Measurements from ENCODE around the gene CDH23. TPM values are rescaled to one million over a fixed set of nuclear protein-coding genes. Genes with fewer than 3 reads are reported as not detected.

CDH23 gene
- total RNA-seq, 1 donor from 2014 or later, result 4.5 TPM

GRCh38 chr10:71704816-71705215, 308.1 kb downstream of the CDH23 start:
- Histone ChIP-seq H3K4me1 (peaks cover 39% of the 10 kb centered on the region), H3K36me3 (no peaks in the 10 kb centered on the region), H3K4me3 (no peak overlapping the region), H3K9me3 (replicated peaks) (no peaks in the 10 kb centered on the region), H3K27me3 (ENCODE audit: low read depth) (no peaks in the 10 kb centered on the region), H3K27ac (replicated peaks) (no peak overlapping the region)
- TF ChIP-seq CTCF (IDR thresholded peaks at IDR 0.05; ENCODE audit: borderline replicate concordance), result no peak
- intact Hi-C loops (cut with micrococcal nuclease), result loop anchor here (5.0 to 10.0 kb wide), 2 partner anchors 323 to 380 kb away; no protein-coding TSS in a partner anchor
- DNase-seq, result no peak

- Histone ChIP-seq H3K27me3 (ENCODE audit: low read depth) (no peaks in the 10 kb centered on the region), H3K27ac (replicated peaks) (no peak overlapping the region), H3K9me3 (replicated peaks) (no peaks in the 10 kb centered on the region), H3K4me1 (peaks cover 36% of the 10 kb centered on the region), H3K4me3 (no peak overlapping the region), H3K36me3 (no peaks in the 10 kb centered on the region)
- TF ChIP-seq CTCF (IDR thresholded peaks at IDR 0.05; ENCODE audit: borderline replicate concordance), result no peak
- no peak for DNase-seq
- intact Hi-C loops (cut with micrococcal nuclease), result loop anchor here (5.0 to 10.0 kb wide), 2 partner anchors 323 to 381 kb away; no protein-coding TSS in a partner anchor
Observed at GRCh38 chr10:71705582-71705981, 308.9 kb downstream of the CDH23 start.

GRCh38 chr10:71706216-71707121, 309.7 kb downstream of the CDH23 start:
- intact Hi-C loops (cut with micrococcal nuclease), result loop anchor here (5.0 to 10.0 kb wide), 2 partner anchors 324 to 382 kb away; no protein-coding TSS in a partner anchor
- TF ChIP-seq CTCF (IDR thresholded peaks at IDR 0.05; ENCODE audit: borderline replicate concordance), result no peak
- H3K27ac ChIP-seq (replicated peaks), result no peak overlapping the region
- no peak for DNase-seq
- no peaks in the 10 kb centered on the region for H3K36me3 ChIP-seq
- no peaks in the 10 kb centered on the region for H3K27me3 ChIP-seq (ENCODE audit: low read depth)
- H3K4me3 ChIP-seq, result no peak overlapping the region
- peaks cover 28% of the 10 kb centered on the region for H3K4me1 ChIP-seq
- H3K9me3 ChIP-seq (replicated peaks), result no peaks in the 10 kb centered on the region

- Histone ChIP-seq H3K27me3 (ENCODE audit: low read depth) (no peaks in the 10 kb centered on the region), H3K27ac (replicated peaks) (no peak overlapping the region), H3K9me3 (replicated peaks) (no peaks in the 10 kb centered on the region), H3K36me3 (no peaks in the 10 kb centered on the region), H3K4me1 (peaks cover 24% of the 10 kb centered on the region), H3K4me3 (no peak overlapping the region)
- no peak for DNase-seq
- intact Hi-C loops (cut with micrococcal nuclease), result loop anchor here (5.0 to 10.0 kb wide), 2 partner anchors 325 to 383 kb away; no protein-coding TSS in a partner anchor
- no peak for TF ChIP-seq CTCF (IDR thresholded peaks at IDR 0.05; ENCODE audit: borderline replicate concordance)
Observed at GRCh38 chr10:71707240-71707789, 310.6 kb downstream of the CDH23 start.

- Histone ChIP-seq H3K36me3 (no peaks in the 10 kb centered on the region), H3K9me3 (replicated peaks) (no peaks in the 10 kb centered on the region), H3K4me1 (peaks cover 34% of the 10 kb centered on the region), H3K27ac (replicated peaks) (no peak overlapping the region), H3K27me3 (ENCODE audit: low read depth) (no peaks in the 10 kb centered on the region), H3K4me3 (no peak overlapping the region)
- peak; percentile 91 for TF ChIP-seq CTCF (IDR thresholded peaks at IDR 0.05; ENCODE audit: borderline replicate concordance)
- intact Hi-C loops (cut with micrococcal nuclease), result loop anchor here (5.0 to 10.0 kb wide), 2 partner anchors 326 to 384 kb away; no protein-coding TSS in a partner anchor
- peak; percentile 58 for DNase-seq
Observed at GRCh38 chr10:71708301-71708703, 311.6 kb downstream of the CDH23 start.
